ENCODE results near the gene CA7. TPM values are rescaled to one million over a fixed set of nuclear protein-coding genes. Genes with fewer than 3 reads are reported as not detected.

CA7 gene
- total and polyA plus RNA-seq, 4 donors, result 12.8 TPM; not detected in 3

GRCh38 chr16:66842765-66843164 lies 1.4 kb upstream of the CA7 start:
- no peaks in the 10 kb centered on the region for H3K9me3 ChIP-seq (ENCODE audit: control insufficient read depth, low read length)
- intact Hi-C loops (cut with DNase I), result no loop called here
- DNase-seq, result no peak
- WGBS, 2 donors, result 76 to 78% methylated on average over 7 of the region's 7 CpGs
- H3K36me3 ChIP-seq (ENCODE audit: control insufficient read depth in 1 of 2, insufficient read depth in 2 of 2, low read length in 1 of 2), result no peaks in the 10 kb centered on the region
- ATAC-seq (ENCODE audit: low FRiP score), result no peak
- no peaks in the 10 kb centered on the region for H3K4me1 ChIP-seq (ENCODE audit: control insufficient read depth in 1 of 2, insufficient read depth in 2 of 2, low read length in 2 of 2)
- no peak overlapping the region for H3K4me3 ChIP-seq (ENCODE audit: low read length in 2 of 2)
- no peaks in the 10 kb centered on the region for H3K27me3 ChIP-seq (ENCODE audit: control insufficient read depth in 1 of 2, insufficient read depth in 2 of 2, low read length in 1 of 2)
- no peak overlapping the region for H3K27ac ChIP-seq (ENCODE audit: low read depth in 1 of 2, low read length in 2 of 2)

GRCh38 chr16:66843191-66843590 lies 1.0 kb upstream of the CA7 start:
- Histone ChIP-seq H3K9me3 (ENCODE audit: control insufficient read depth, low read length) (no peaks in the 10 kb centered on the region), H3K4me3 (ENCODE audit: low read length in 2 of 2) (no peak overlapping the region), H3K27ac (ENCODE audit: low read depth in 1 of 2, low read length in 2 of 2) (no peak overlapping the region), H3K4me1 (ENCODE audit: control insufficient read depth in 1 of 2, insufficient read depth in 2 of 2, low read length in 2 of 2) (no peaks in the 10 kb centered on the region), H3K36me3 (ENCODE audit: control insufficient read depth in 1 of 2, insufficient read depth in 2 of 2, low read length in 1 of 2) (no peaks in the 10 kb centered on the region), H3K27me3 (ENCODE audit: control insufficient read depth in 1 of 2, insufficient read depth in 2 of 2, low read length in 1 of 2) (no peaks in the 10 kb centered on the region)
- intact Hi-C loops (cut with DNase I), result no loop called here
- WGBS, 2 donors, result 99 to 100% methylated on average over 2 of the region's 2 CpGs
- DNase-seq, result no peak
- no peak for ATAC-seq (ENCODE audit: low FRiP score)

GRCh38 chr16:66844009-66844341 lies 239 bp upstream of the CA7 start:
- 17 to 29% methylated on average over 14 of the region's 14 CpGs for WGBS, 2 donors
- H3K4me3 ChIP-seq (ENCODE audit: low read length in 2 of 2), result peak overlapping the region in 1 of 2 donors; percentile 18
- H3K4me1 ChIP-seq (ENCODE audit: control insufficient read depth in 1 of 2, insufficient read depth in 2 of 2, low read length in 2 of 2), result no peaks in the 10 kb centered on the region
- H3K36me3 ChIP-seq (ENCODE audit: control insufficient read depth in 1 of 2, insufficient read depth in 2 of 2, low read length in 1 of 2), result no peaks in the 10 kb centered on the region
- DNase-seq (no peak), ATAC-seq (ENCODE audit: low FRiP score) (no peak)
- intact Hi-C loops (cut with DNase I), result no loop called here
- no peaks in the 10 kb centered on the region for H3K9me3 ChIP-seq (ENCODE audit: control insufficient read depth, low read length)
- no peak overlapping the region for H3K27ac ChIP-seq (ENCODE audit: low read depth in 1 of 2, low read length in 2 of 2)
- H3K27me3 ChIP-seq (ENCODE audit: control insufficient read depth in 1 of 2, insufficient read depth in 2 of 2, low read length in 1 of 2), result no peaks in the 10 kb centered on the region

GRCh38 chr16:66845080-66845410 lies 831 bp downstream of the CA7 start:
- H3K36me3 ChIP-seq (ENCODE audit: control insufficient read depth in 1 of 2, insufficient read depth in 2 of 2, low read length in 1 of 2), result no peaks in the 10 kb centered on the region
- H3K27me3 ChIP-seq (ENCODE audit: control insufficient read depth in 1 of 2, insufficient read depth in 2 of 2, low read length in 1 of 2), result no peaks in the 10 kb centered on the region
- no peaks in the 10 kb centered on the region for H3K4me1 ChIP-seq (ENCODE audit: control insufficient read depth in 1 of 2, insufficient read depth in 2 of 2, low read length in 2 of 2)
- DNase-seq (no peak), ATAC-seq (ENCODE audit: low FRiP score) (no peak)
- no peak overlapping the region for H3K27ac ChIP-seq (ENCODE audit: low read depth in 1 of 2, low read length in 2 of 2)
- no peaks in the 10 kb centered on the region for H3K9me3 ChIP-seq (ENCODE audit: control insufficient read depth, low read length)
- intact Hi-C loops (cut with DNase I), result no loop called here
- peak overlapping the region in 1 of 2 donors; percentile 18 for H3K4me3 ChIP-seq (ENCODE audit: low read length in 2 of 2)
- 14 to 15% methylated on average over 10 of the region's 10 CpGs for WGBS, 2 donors

GRCh38 chr16:66845791-66846221 lies 1.6 kb downstream of the CA7 start:
- Histone ChIP-seq H3K36me3 (ENCODE audit: control insufficient read depth in 1 of 2, insufficient read depth in 2 of 2, low read length in 1 of 2) (no peaks in the 10 kb centered on the region), H3K4me1 (ENCODE audit: control insufficient read depth in 1 of 2, insufficient read depth in 2 of 2, low read length in 2 of 2) (no peaks in the 10 kb centered on the region), H3K27ac (ENCODE audit: low read depth in 1 of 2, low read length in 2 of 2) (no peak overlapping the region), H3K4me3 (ENCODE audit: low read length in 2 of 2) (no peak overlapping the region), H3K9me3 (ENCODE audit: control insufficient read depth, low read length) (no peaks in the 10 kb centered on the region), H3K27me3 (ENCODE audit: control insufficient read depth in 1 of 2, insufficient read depth in 2 of 2, low read length in 1 of 2) (no peaks in the 10 kb centered on the region)
- ATAC-seq (ENCODE audit: low FRiP score) (no peak), DNase-seq (no peak)
- WGBS, 2 donors, result 16 to 23% methylated on average over 9 of the region's 9 CpGs
- intact Hi-C loops (cut with DNase I), result no loop called here

GRCh38 chr16:66846266-66846665 lies 2.1 kb downstream of the CA7 start:
- Histone ChIP-seq H3K4me1 (ENCODE audit: control insufficient read depth in 1 of 2, insufficient read depth in 2 of 2, low read length in 2 of 2) (no peaks in the 10 kb centered on the region), H3K27me3 (ENCODE audit: control insufficient read depth in 1 of 2, insufficient read depth in 2 of 2, low read length in 1 of 2) (no peaks in the 10 kb centered on the region), H3K36me3 (ENCODE audit: control insufficient read depth in 1 of 2, insufficient read depth in 2 of 2, low read length in 1 of 2) (no peaks in the 10 kb centered on the region), H3K27ac (ENCODE audit: low read depth in 1 of 2, low read length in 2 of 2) (no peak overlapping the region), H3K4me3 (ENCODE audit: low read length in 2 of 2) (no peak overlapping the region), H3K9me3 (ENCODE audit: control insufficient read depth, low read length) (no peaks in the 10 kb centered on the region)
- 72 to 79% methylated on average over 1 of the region's 1 CpG for WGBS, 2 donors
- intact Hi-C loops (cut with DNase I), result no loop called here
- ATAC-seq (ENCODE audit: low FRiP score) (no peak), DNase-seq (peak in 1 of 2 donors; percentile 32)

GRCh38 chr16:66846831-66847230 lies 2.6 kb downstream of the CA7 start:
- Histone ChIP-seq H3K27me3 (ENCODE audit: control insufficient read depth in 1 of 2, insufficient read depth in 2 of 2, low read length in 1 of 2) (no peaks in the 10 kb centered on the region), H3K4me1 (ENCODE audit: control insufficient read depth in 1 of 2, insufficient read depth in 2 of 2, low read length in 2 of 2) (no peaks in the 10 kb centered on the region)

GRCh38 chr16:66847533-66848067 lies 3.4 kb downstream of the CA7 start:
- H3K27me3 ChIP-seq (ENCODE audit: control insufficient read depth in 1 of 2, insufficient read depth in 2 of 2, low read length in 1 of 2), result no peaks in the 10 kb centered on the region
- H3K36me3 ChIP-seq (ENCODE audit: control insufficient read depth in 1 of 2, insufficient read depth in 2 of 2, low read length in 1 of 2), result no peaks in the 10 kb centered on the region
- intact Hi-C loops (cut with DNase I), result no loop called here
- no peaks in the 10 kb centered on the region for H3K4me1 ChIP-seq (ENCODE audit: control insufficient read depth in 1 of 2, insufficient read depth in 2 of 2, low read length in 2 of 2)
- no peak overlapping the region for H3K4me3 ChIP-seq (ENCODE audit: low read length in 2 of 2)
- H3K27ac ChIP-seq (ENCODE audit: low read depth in 1 of 2, low read length in 2 of 2), result no peak overlapping the region
- no peaks in the 10 kb centered on the region for H3K9me3 ChIP-seq (ENCODE audit: control insufficient read depth, low read length)
- ATAC-seq (ENCODE audit: low FRiP score), result no peak
- no peak for DNase-seq
- 83 to 86% methylated on average over 6 of the region's 6 CpGs for WGBS, 2 donors

More at GRCh38 chr16:66846831-66847230, 2.6 kb downstream of the CA7 start:
- Histone ChIP-seq H3K9me3 (ENCODE audit: control insufficient read depth, low read length) (no peaks in the 10 kb centered on the region), H3K36me3 (ENCODE audit: control insufficient read depth in 1 of 2, insufficient read depth in 2 of 2, low read length in 1 of 2) (no peaks in the 10 kb centered on the region), H3K27ac (ENCODE audit: low read depth in 1 of 2, low read length in 2 of 2) (no peak overlapping the region), H3K4me3 (ENCODE audit: low read length in 2 of 2) (no peak overlapping the region)
- 96% methylated on average over 6 of the region's 6 CpGs for WGBS, 2 donors
- DNase-seq, result peak; percentile 9 to 57
- intact Hi-C loops (cut with DNase I), result no loop called here
- ATAC-seq (ENCODE audit: low FRiP score), result no peak

- Histone ChIP-seq H3K36me3 (ENCODE audit: control insufficient read depth in 1 of 2, insufficient read depth in 2 of 2, low read length in 1 of 2) (no peaks in the 10 kb centered on the region), H3K4me1 (ENCODE audit: control insufficient read depth in 1 of 2, insufficient read depth in 2 of 2, low read length in 2 of 2) (no peaks in the 10 kb centered on the region), H3K27me3 (ENCODE audit: control insufficient read depth in 1 of 2, insufficient read depth in 2 of 2, low read length in 1 of 2) (no peaks in the 10 kb centered on the region), H3K27ac (ENCODE audit: low read depth in 1 of 2, low read length in 2 of 2) (no peak overlapping the region), H3K4me3 (ENCODE audit: low read length in 2 of 2) (no peak overlapping the region), H3K9me3 (ENCODE audit: control insufficient read depth, low read length) (no peaks in the 10 kb centered on the region)
- ATAC-seq (ENCODE audit: low FRiP score), result no peak
- DNase-seq, result no peak
- intact Hi-C loops (cut with DNase I), result no loop called here
- 92 to 94% methylated on average over 2 of the region's 2 CpGs for WGBS, 2 donors
Observed at GRCh38 chr16:66848172-66848571, 4.0 kb downstream of the CA7 start.

Measured in aorta (tissue), 5 donors.